DND-41 (cell line): Measurements from ENCODE around the gene TSEN2.

Source experiments
- ATAC-seq: fragments of 200-7000 bp; cut with Tn5 transposase; 3 replicates; pipeline ENCODE4 v1.9.1; 2021; ENCODE audit warnings: low read depth; ENCODE audit not compliant: insufficient read depth
- DNase-seq: peaks from one replicate; pipeline ENCODE4 v3.0.0-alpha.2; 2020
- H2AFZ ChIP-seq: 2 replicates; pipeline ENCODE4 v1.6.0; 2012; ENCODE audit warnings: low read depth, low read length
- H3K27ac ChIP-seq: 2 replicates; pipeline ENCODE4 v1.5.1; 2012; ENCODE audit warnings: low read length, inconsistent platforms
- H3K27me3 ChIP-seq: fragments of 200-600 bp; sonication (generic); 2 replicates; pipeline ENCODE4 v1.6.0; 2012; ENCODE audit warnings: low read length, mild to moderate bottlenecking, inconsistent platforms; ENCODE audit not compliant: insufficient read depth, poor library complexity
- H3K36me3 ChIP-seq: 2 replicates; pipeline ENCODE4 v1.5.1; 2012; ENCODE audit warnings: low read length, inconsistent platforms; ENCODE audit not compliant: insufficient read depth
- H3K4me1 ChIP-seq: 2 replicates; pipeline ENCODE4 v1.5.1; 2012; ENCODE audit warnings: mild to moderate bottlenecking, low read length; ENCODE audit not compliant: insufficient read depth
- H3K4me2 ChIP-seq: 2 replicates; pipeline ENCODE4 v1.6.0; 2012; ENCODE audit warnings: mild to moderate bottlenecking, moderate library complexity, low read length, inconsistent platforms; ENCODE audit not compliant: insufficient read depth
- H3K4me3 ChIP-seq, 2 experiments: fragments of 200-600 bp in 1 of 2; shearing (Covaris generic) in 1 of 2; 2 replicates each; pipeline ENCODE4 v1.5.1; 2012 to 2016; ENCODE audit warnings: inconsistent platforms in 2 of 2, low read length in 2 of 2, mild to moderate bottlenecking in 2 of 2, low read depth in 1 of 2, moderate library complexity in 1 of 2
- H3K79me2 ChIP-seq: 2 replicates; pipeline ENCODE4 v1.6.0; 2012; ENCODE audit warnings: low read length, inconsistent platforms; ENCODE audit not compliant: insufficient read depth
- H3K9ac ChIP-seq: 2 replicates; pipeline ENCODE4 v1.6.0; 2012; ENCODE audit warnings: low read depth, mild to moderate bottlenecking, inconsistent platforms, low read length, moderate library complexity
- H3K9me3 ChIP-seq: 2 replicates; pipeline ENCODE4 v1.5.1; 2012; ENCODE audit warnings: low read length, moderate library complexity, mild to moderate bottlenecking, inconsistent platforms; ENCODE audit not compliant: insufficient read depth, severe bottlenecking
- H4K20me1 ChIP-seq: 2 replicates; pipeline ENCODE4 v1.6.0; 2012; ENCODE audit warnings: low read length; ENCODE audit not compliant: insufficient read depth
- CTCF ChIP-seq: IDR thresholded peaks from 2 replicates; pipeline ENCODE4 v1.5.1; 2012; ENCODE audit warnings: borderline replicate concordance, low read length, moderate library complexity, mild to moderate bottlenecking; ENCODE audit not compliant: poor library complexity, severe bottlenecking; ENCODE audit errors: extremely low read depth
- EZH2 ChIP-seq: IDR thresholded peaks from 3 replicates; pipeline ENCODE4 v1.6.1; 2012; ENCODE audit warnings: borderline replicate concordance, low read depth, mild to moderate bottlenecking, moderate library complexity, low read length, inconsistent platforms; ENCODE audit not compliant: severe bottlenecking

The TSEN2 gene

GRCh38 chr3:12473511-12473910, 10.8 kb upstream of the TSEN2 start:
- Histone ChIP-seq H3K27me3 (no peaks in the 10 kb centered on the region), H3K36me3 (no peaks in the 10 kb centered on the region), H3K9me3 (no peaks in the 10 kb centered on the region), H3K4me1 (peaks cover 54% of the 10 kb centered on the region), H3K4me3 (no peak overlapping the region), H3K9ac (no peak overlapping the region), H3K27ac (no peak overlapping the region), H3K79me2 (no peaks in the 10 kb centered on the region), H2AFZ (no peak overlapping the region), H4K20me1 (no peaks in the 10 kb centered on the region), H3K4me2 (no peak overlapping the region)
- DNase-seq: no peak
- TF ChIP-seq CTCF (no peak), EZH2 (no peak)
- ATAC-seq: no peak

GRCh38 chr3:12476238-12476897, 7.9 kb upstream of the TSEN2 start:
- TF ChIP-seq EZH2 (no peak), CTCF (no peak)

GRCh38 chr3:12477256-12477655, 7.0 kb upstream of the TSEN2 start:
- Histone ChIP-seq H3K27ac (peak overlapping the region; percentile 35; the same call in 1 of the 2 replicates), H3K9ac (no peak overlapping the region), H3K27me3 (no peaks in the 10 kb centered on the region), H4K20me1 (no peaks in the 10 kb centered on the region), H3K4me1 (peaks cover 41% of the 10 kb centered on the region), H3K79me2 (no peaks in the 10 kb centered on the region), H2AFZ (0 out of 2 replicates have a peak overlapping the region, but pooled peaks have one; percentile 30), H3K4me3 (no peak overlapping the region), H3K36me3 (no peaks in the 10 kb centered on the region), H3K9me3 (no peaks in the 10 kb centered on the region), H3K4me2 (no peak overlapping the region)
- no peak for TF ChIP-seq EZH2
- no peak for TF ChIP-seq CTCF
- DNase-seq (no peak), ATAC-seq (no peak)

More at GRCh38 chr3:12476238-12476897, 7.9 kb upstream of the TSEN2 start:
- no peaks in the 10 kb centered on the region for H3K9me3 ChIP-seq
- peaks cover 50% of the 10 kb centered on the region for H3K4me1 ChIP-seq
- no peaks in the 10 kb centered on the region for H3K27me3 ChIP-seq
- DNase-seq (no peak), ATAC-seq (no peak)
- H3K4me3 ChIP-seq: no peak overlapping the region
- no peak overlapping the region for H3K4me2 ChIP-seq
- 0 out of 2 replicates have a peak overlapping the region, but pooled peaks have one; percentile 35 for H3K27ac ChIP-seq
- H4K20me1 ChIP-seq: no peaks in the 10 kb centered on the region
- no peak overlapping the region for H3K9ac ChIP-seq
- no peaks in the 10 kb centered on the region for H3K36me3 ChIP-seq
- H3K79me2 ChIP-seq: no peaks in the 10 kb centered on the region
- H2AFZ ChIP-seq: peak overlapping the region; percentile 32; the same call in 1 of the 2 replicates
